ENCODE results near the gene SKI. TPM values are rescaled to one million over a fixed set of nuclear protein-coding genes. Genes with fewer than 3 reads are reported as not detected.

Gene SKI
- total RNA-seq, 1 donor from 2014 or later, result 66.2 TPM

- H3K4me1 Mint-ChIP-seq (ENCODE audit: low read depth, unreplicated experiment), result no peaks in the 10 kb centered on the region
- no peak for FAIRE-seq
- H4K20me1 ChIP-seq (ENCODE audit: insufficient read depth, low read length), result no peaks in the 10 kb centered on the region
Observed at GRCh38 chr1:2354511-2355372, 126.6 kb downstream of the SKI start.

GRCh38 chr1:2355373-2356261, 127.5 kb downstream of the SKI start:
- no peak for FAIRE-seq
- Histone ChIP-seq H2AFZ (ENCODE audit: low read depth, low read length) (no peak overlapping the region), H4K20me1 (ENCODE audit: insufficient read depth, low read length) (no peaks in the 10 kb centered on the region), H3K4me3 (ENCODE audit: insufficient read depth, low read depth, low read length) (no peak overlapping the region), H3K4me2 (ENCODE audit: low read length) (no peak overlapping the region), H3K9me3 (ENCODE audit: insufficient read depth, low read depth, low read length) (no peaks in the 10 kb centered on the region), H3K36me3 (ENCODE audit: insufficient read depth, low read length) (no peaks in the 10 kb centered on the region), H3K79me2 (ENCODE audit: insufficient read depth, low read length) (no peaks in the 10 kb centered on the region), H3K27me3 (ENCODE audit: insufficient read depth, low read length) (no peaks in the 10 kb centered on the region), H3K27ac (ENCODE audit: low read depth, low read length) (no peak overlapping the region), H3K4me1 (ENCODE audit: insufficient read depth, low read length) (no peaks in the 10 kb centered on the region), H3K9ac (ENCODE audit: low read length) (no peak overlapping the region)
- Mint-ChIP-seq H3K27me3 (ENCODE audit: low read depth, unreplicated experiment) (peaks cover 11% of the 10 kb centered on the region), H3K4me1 (ENCODE audit: low read depth, unreplicated experiment) (no peaks in the 10 kb centered on the region), H3K36me3 (ENCODE audit: low read depth, unreplicated experiment) (peaks cover 4% of the 10 kb centered on the region), H3K9me3 (ENCODE audit: unreplicated experiment) (peaks cover 2% of the 10 kb centered on the region), H3K4me3 (ENCODE audit: unreplicated experiment) (no peak overlapping the region), H3K27ac (ENCODE audit: unreplicated experiment) (no peak overlapping the region)
- no peak for DNase-seq (ENCODE audit: low read depth)
- TF ChIP-seq CTCF (IDR thresholded peaks at IDR 0.05; ENCODE audit: insufficient read depth, low read depth, low read length), result no peak
- TF ChIP-seq EZH2 (IDR thresholded peaks at IDR 0.05; ENCODE audit: insufficient read depth, low read length), result no peak

More at GRCh38 chr1:2354511-2355372, 126.6 kb downstream of the SKI start:
- TF ChIP-seq CTCF (IDR thresholded peaks at IDR 0.05; ENCODE audit: insufficient read depth, low read depth, low read length) (no peak), EZH2 (IDR thresholded peaks at IDR 0.05; ENCODE audit: insufficient read depth, low read length) (no peak)
- DNase-seq (ENCODE audit: low read depth), result no peak
- peaks cover 4% of the 10 kb centered on the region for H3K36me3 Mint-ChIP-seq (ENCODE audit: low read depth, unreplicated experiment)
- no peak overlapping the region for H3K4me3 Mint-ChIP-seq (ENCODE audit: unreplicated experiment)
- Histone ChIP-seq H3K27ac (ENCODE audit: low read depth, low read length) (no peak overlapping the region), H3K4me3 (ENCODE audit: insufficient read depth, low read depth, low read length) (no peak overlapping the region), H3K9ac (ENCODE audit: low read length) (no peak overlapping the region), H2AFZ (ENCODE audit: low read depth, low read length) (no peak overlapping the region), H3K9me3 (ENCODE audit: insufficient read depth, low read depth, low read length) (no peaks in the 10 kb centered on the region), H3K4me1 (ENCODE audit: insufficient read depth, low read length) (no peaks in the 10 kb centered on the region), H3K36me3 (ENCODE audit: insufficient read depth, low read length) (no peaks in the 10 kb centered on the region), H3K4me2 (ENCODE audit: low read length) (no peak overlapping the region), H3K27me3 (ENCODE audit: insufficient read depth, low read length) (no peaks in the 10 kb centered on the region), H3K79me2 (ENCODE audit: insufficient read depth, low read length) (no peaks in the 10 kb centered on the region)
- H3K27me3 Mint-ChIP-seq (ENCODE audit: low read depth, unreplicated experiment), result peaks cover 11% of the 10 kb centered on the region
- peaks cover 2% of the 10 kb centered on the region for H3K9me3 Mint-ChIP-seq (ENCODE audit: unreplicated experiment)
- no peak overlapping the region for H3K27ac Mint-ChIP-seq (ENCODE audit: unreplicated experiment)

Data from astrocyte (in vitro differentiated cells and primary cell).